ENCODE results near the gene COLEC11.

The COLEC11 gene

GRCh38 chr2:3581367-3582262, 13.3 kb upstream of the COLEC11 start:
- no peak for TF ChIP-seq CTCF (IDR thresholded peaks at IDR 0.05; ENCODE audit: insufficient read depth, low read length, poor library complexity, severe bottlenecking)

GRCh38 chr2:3584076-3584475, 10.8 kb upstream of the COLEC11 start:
- no peak for TF ChIP-seq CTCF (IDR thresholded peaks at IDR 0.05; ENCODE audit: insufficient read depth, low read length, poor library complexity, severe bottlenecking)
- DNase-seq (ENCODE audit: extremely low read depth, insufficient read length), result no peak
- peaks cover 18% of the 10 kb centered on the region for H3K36me3 ChIP-seq (ENCODE audit: control insufficient read depth, insufficient read depth, low read length)
- H3K4me3 ChIP-seq (replicated peaks; ENCODE audit: low read depth, low read length), result no peak overlapping the region
- H3K27me3 ChIP-seq (replicated peaks; ENCODE audit: control insufficient read depth, insufficient read depth, low read length), result no peaks in the 10 kb centered on the region

More at GRCh38 chr2:3581367-3582262, 13.3 kb upstream of the COLEC11 start:
- Histone ChIP-seq H3K27me3 (replicated peaks; ENCODE audit: control insufficient read depth, insufficient read depth, low read length) (no peaks in the 10 kb centered on the region), H3K36me3 (ENCODE audit: control insufficient read depth, insufficient read depth, low read length) (peaks cover 26% of the 10 kb centered on the region), H3K4me3 (replicated peaks; ENCODE audit: low read depth, low read length) (no peak overlapping the region)
- no peak for DNase-seq (ENCODE audit: extremely low read depth, insufficient read length)

- no peak for TF ChIP-seq CTCF (IDR thresholded peaks at IDR 0.05; ENCODE audit: insufficient read depth, low read length, poor library complexity, severe bottlenecking)
- no peak for DNase-seq (ENCODE audit: extremely low read depth, insufficient read length)
- no peak overlapping the region for H3K4me3 ChIP-seq (replicated peaks; ENCODE audit: low read depth, low read length)
- H3K27me3 ChIP-seq (replicated peaks; ENCODE audit: control insufficient read depth, insufficient read depth, low read length), result no peaks in the 10 kb centered on the region
- peaks cover 16% of the 10 kb centered on the region for H3K36me3 ChIP-seq (ENCODE audit: control insufficient read depth, insufficient read depth, low read length)
Measured at GRCh38 chr2:3584608-3585260, 10.2 kb upstream of the COLEC11 start.

- Histone ChIP-seq H3K27me3 (replicated peaks; ENCODE audit: control insufficient read depth, insufficient read depth, low read length) (no peaks in the 10 kb centered on the region), H3K4me3 (replicated peaks; ENCODE audit: low read depth, low read length) (no peak overlapping the region), H3K36me3 (ENCODE audit: control insufficient read depth, insufficient read depth, low read length) (peaks cover 12% of the 10 kb centered on the region)
- no peak for TF ChIP-seq CTCF (IDR thresholded peaks at IDR 0.05; ENCODE audit: insufficient read depth, low read length, poor library complexity, severe bottlenecking)
- DNase-seq (ENCODE audit: extremely low read depth, insufficient read length), result no peak
Measured at GRCh38 chr2:3585261-3586109, 9.4 kb upstream of the COLEC11 start.

- TF ChIP-seq CTCF (IDR thresholded peaks at IDR 0.05; ENCODE audit: insufficient read depth, low read length, poor library complexity, severe bottlenecking), result no peak
- no peak for DNase-seq (ENCODE audit: extremely low read depth, insufficient read length)
- Histone ChIP-seq H3K4me3 (replicated peaks; ENCODE audit: low read depth, low read length) (no peak overlapping the region), H3K36me3 (ENCODE audit: control insufficient read depth, insufficient read depth, low read length) (peaks cover 8% of the 10 kb centered on the region), H3K27me3 (replicated peaks; ENCODE audit: control insufficient read depth, insufficient read depth, low read length) (no peaks in the 10 kb centered on the region)
Measured at GRCh38 chr2:3586220-3586619, 8.7 kb upstream of the COLEC11 start.

Data from GM06990 (cell line).